K562 (cell line): ENCODE results near the gene SERPINE2. TPM values are rescaled to one million over a fixed set of nuclear protein-coding genes. Genes with fewer than 3 reads are reported as not detected.

ENCODE experiments used
- ATF2 ChIP-seq: sonication (generic); formaldehyde crosslinking; IDR thresholded peaks from 2 replicates; pipeline ENCODE4 v1.8.1; 2022; ENCODE audit warnings: missing genetic modification reagents
- BMI1 ChIP-seq: fragments of 150-350 bp; IDR thresholded peaks from 2 replicates; pipeline ENCODE4 v1.6.1; 2014; ENCODE audit warnings: low read length
- CEBPZ ChIP-seq: fragments of 150-350 bp; IDR thresholded peaks from 2 replicates; pipeline ENCODE4 v1.6.1; 2014; ENCODE audit warnings: low read depth, mild to moderate bottlenecking, low read length, borderline replicate concordance
- ELF4 ChIP-seq: fragments of 450-650 bp; formaldehyde crosslinking; IDR thresholded peaks from 2 replicates; pipeline ENCODE4 v1.4.0; 2022; ENCODE audit warnings: missing genetic modification characterization
- FOXJ3 ChIP-seq: sonication (generic); formaldehyde crosslinking; IDR thresholded peaks from 2 replicates; pipeline ENCODE4 v1.4.0; 2020; ENCODE audit warnings: mild to moderate bottlenecking, missing genetic modification reagents
- GTF2B ChIP-seq: IDR thresholded peaks from 2 replicates; pipeline ENCODE4 v1.6.1; 2011; ENCODE audit not compliant: insufficient read length; ENCODE audit errors: extremely low read depth
- JUND ChIP-seq, 2 experiments: IDR thresholded peaks; 2 replicates in 1 of 2; 3 replicates in 1 of 2; pipeline ENCODE4 v1.6.1; 2011; ENCODE audit warnings: borderline replicate concordance in 2 of 2, low read depth in 2 of 2, low read length in 2 of 2, improper control_type of control experiment in 1 of 2, missing biosample characterization in 1 of 2, missing genetic modification characterization in 1 of 2, missing genetic modification reagents in 1 of 2
- KLF13 ChIP-seq: fragments of 450-650 bp; IDR thresholded peaks from 2 replicates; pipeline ENCODE4 v1.6.1; 2016; ENCODE audit warnings: missing genetic modification characterization, low read depth, mild to moderate bottlenecking, missing compliant biosample characterization, moderate library complexity, borderline replicate concordance
- L3MBTL2 ChIP-seq: fragments of 450-650 bp; IDR thresholded peaks from 2 replicates; pipeline ENCODE4 v1.6.1; 2016; ENCODE audit warnings: mild to moderate bottlenecking, moderate library complexity
- MTA3 ChIP-seq: fragments of 450-650 bp; formaldehyde crosslinking; IDR thresholded peaks from 2 replicates; pipeline ENCODE4 v1.6.1; 2017; ENCODE audit warnings: mild to moderate bottlenecking, borderline replicate concordance
- NELFE ChIP-seq: IDR thresholded peaks from 2 replicates; pipeline ENCODE4 v1.6.1; 2011; ENCODE audit warnings: mild to moderate bottlenecking; ENCODE audit not compliant: insufficient read depth, insufficient read length
- PURB ChIP-seq: sonication (generic); formaldehyde crosslinking; IDR thresholded peaks from 2 replicates; pipeline ENCODE4 v1.9.0; 2021; ENCODE audit warnings: low read depth, mild to moderate bottlenecking, missing genetic modification reagents
- U2AF1 ChIP-seq: fragments of 200-400 bp; formaldehyde crosslinking; optimal IDR thresholded peaks from 2 replicates; pipeline ENCODE3; 2017; ENCODE audit warnings: mild to moderate bottlenecking, low read depth, low read length, moderate library complexity
- ZBTB2 ChIP-seq: fragments of 450-650 bp; IDR thresholded peaks from 2 replicates; pipeline ENCODE4 v1.6.1; 2016; ENCODE audit warnings: antibody characterized with exemption
- ZBTB33 ChIP-seq: sonication (generic); formaldehyde crosslinking; IDR thresholded peaks from 2 replicates; pipeline ENCODE4 v1.8.1; 2023; ENCODE audit warnings: mild to moderate bottlenecking, missing genetic modification reagents
- ZKSCAN1 ChIP-seq: fragments of 150-350 bp; IDR thresholded peaks from 2 replicates; pipeline ENCODE4 v1.6.1; 2016; ENCODE audit warnings: low read depth, low read length
- ZNF507 ChIP-seq: conservative IDR thresholded peaks from 2 replicates; pipeline ENCODE4 v1.6.1; 2017; ENCODE audit warnings: missing genetic modification characterization, missing compliant biosample characterization
- polyA plus RNA-seq, 8 experiments: library from polyadenylated mRNA; depleted of rRNA in 4 of 8; stranded (reverse) in 5 of 8; unstranded in 3 of 8; fragments of >200 nt; fragmentation: Nextera tagmentation in 2 of 8; fragmentation: Illumina TruSeq in 1 of 8; extraction: Ambion mirVana in 2 of 8; extraction: Trizol in 1 of 8; gene quantifications; 2 replicates each; pipeline versions ENCODE4 v1.2.1 to v1.2.3, GENCODE V29; 2011 to 2014; ENCODE audit warnings: inconsistent platforms in 1 of 8, missing spikeins in 1 of 8
- total RNA-seq, 7 experiments: library from RNA; depleted of rRNA in 6 of 7; stranded (reverse); fragments of >200 nt in 6 of 7; fragmentation: Illumina TruSeq in 2 of 7; extraction: Trizol in 2 of 7; gene quantifications; 2 replicates each; pipeline versions ENCODE4 v1.2.1 to v1.2.3, GENCODE V29; 2011 to 2021; ENCODE audit warnings: low replicate concordance in 1 of 7

SERPINE2 gene
- total and polyA plus RNA-seq, 9 of the 15 experiments (the other 6 are each of a cell fraction or from before 2014, with no cell fraction given): 0.03 to 0.16 (median 0.13) TPM; not detected in 6

GRCh38 chr2:223957092-223957851 lies 81.8 kb downstream of the SERPINE2 start, which contains the start of gene MRPL44 (continued):
- TF ChIP-seq ZBTB33 (CRISPR knock-in tag): peak; percentile 41; the same call in 1 of the 2 replicates
- peak; percentile 57; the same call in 1 of the 2 replicates for TF ChIP-seq L3MBTL2
- TF ChIP-seq ATF2: no peak
- TF ChIP-seq JUND (IDR thresholded peaks at IDR 0.05; ENCODE audit: borderline replicate concordance, low read depth, low read length): peak; percentile 62
- TF ChIP-seq JUND (tag; IDR thresholded peaks at IDR 0.05; ENCODE audit: borderline replicate concordance, low read depth, low read length): peak; percentile 21; the same call in 1 of the 3 replicates
- TF ChIP-seq ZKSCAN1: peak; percentile 49; the same call in 1 of the 2 replicates
- peak; percentile 42 for TF ChIP-seq GTF2B
- TF ChIP-seq ELF4 (CRISPR knock-in tag): peak; percentile 70; the same call in 1 of the 2 replicates
- no peak for TF ChIP-seq PURB
- peak; percentile 81; the same call in 1 of the 2 replicates for TF ChIP-seq MTA3
- TF ChIP-seq KLF13 (tag): no peak
- TF ChIP-seq U2AF1: no peak
- no peak for TF ChIP-seq BMI1
- peak; percentile 36; the same call in 1 of the 2 replicates for TF ChIP-seq ZBTB2
- TF ChIP-seq ZNF507 (tag): no peak
- no peak for TF ChIP-seq NELFE
- TF ChIP-seq FOXJ3 (CRISPR knock-in tag): no peak
- no peak for TF ChIP-seq CEBPZ
